GM12875 (cell line): ENCODE data around the gene SCAP.
"Not testable (repeated sequence)": the region's sequence is repeated elsewhere in the genome, so short reads cannot be mapped to it uniquely, and the experiment has no call there.

Source experiments
- H3K4me3 ChIP-seq: one replicate; pipeline ENCODE4 v1.5.1; 2011; ENCODE audit warnings: low read depth, low read length, control low read depth
- CTCF ChIP-seq: IDR thresholded peaks from 2 replicates; pipeline ENCODE4 v1.5.1; 2011; ENCODE audit warnings: low read depth, mild to moderate bottlenecking, control low read depth, inconsistent platforms, low read length, moderate library complexity, borderline replicate concordance; ENCODE audit not compliant: insufficient read depth

Gene SCAP

GRCh38 chr3:47479826-47480160 is 4.1 kb upstream of the SCAP start:
- no peak overlapping the region for H3K4me3 ChIP-seq
- TF ChIP-seq CTCF, result no peak

- H3K4me3 ChIP-seq, result no peak overlapping the region
- TF ChIP-seq CTCF, result no peak
Measured at GRCh38 chr3:47478022-47478421, 2.3 kb upstream of the SCAP start.

- no peak for TF ChIP-seq CTCF
- no peak overlapping the region for H3K4me3 ChIP-seq
Measured at GRCh38 chr3:47476644-47477199, 981 bp upstream of the SCAP start.

GRCh38 chr3:47476330-47476626 is 537 bp upstream of the SCAP start:
- TF ChIP-seq CTCF, result no peak
- H3K4me3 ChIP-seq, result peak overlapping the region; percentile 94

GRCh38 chr3:47475029-47475569 is 642 bp downstream of the SCAP start:
- no peak for TF ChIP-seq CTCF
- peak overlapping the region; percentile 94 for H3K4me3 ChIP-seq

- H3K4me3 ChIP-seq, result no peak overlapping the region
- no peak for TF ChIP-seq CTCF
Measured at GRCh38 chr3:47473391-47473790, 2.4 kb downstream of the SCAP start.

- no peak for TF ChIP-seq CTCF
- H3K4me3 ChIP-seq, result no peak overlapping the region
Measured at GRCh38 chr3:47469616-47470015, 6.1 kb downstream of the SCAP start.

- H3K4me3 ChIP-seq, result not testable (repeated sequence)
Measured at GRCh38 chr3:47468315-47468714, 7.4 kb downstream of the SCAP start.
